ENCODE results near the gene ALDH3B2.
"Not testable (repeated sequence)": the region's sequence is repeated elsewhere in the genome, so short reads cannot be mapped to it uniquely, and the experiment has no call there.

The ALDH3B2 gene

DNA sequence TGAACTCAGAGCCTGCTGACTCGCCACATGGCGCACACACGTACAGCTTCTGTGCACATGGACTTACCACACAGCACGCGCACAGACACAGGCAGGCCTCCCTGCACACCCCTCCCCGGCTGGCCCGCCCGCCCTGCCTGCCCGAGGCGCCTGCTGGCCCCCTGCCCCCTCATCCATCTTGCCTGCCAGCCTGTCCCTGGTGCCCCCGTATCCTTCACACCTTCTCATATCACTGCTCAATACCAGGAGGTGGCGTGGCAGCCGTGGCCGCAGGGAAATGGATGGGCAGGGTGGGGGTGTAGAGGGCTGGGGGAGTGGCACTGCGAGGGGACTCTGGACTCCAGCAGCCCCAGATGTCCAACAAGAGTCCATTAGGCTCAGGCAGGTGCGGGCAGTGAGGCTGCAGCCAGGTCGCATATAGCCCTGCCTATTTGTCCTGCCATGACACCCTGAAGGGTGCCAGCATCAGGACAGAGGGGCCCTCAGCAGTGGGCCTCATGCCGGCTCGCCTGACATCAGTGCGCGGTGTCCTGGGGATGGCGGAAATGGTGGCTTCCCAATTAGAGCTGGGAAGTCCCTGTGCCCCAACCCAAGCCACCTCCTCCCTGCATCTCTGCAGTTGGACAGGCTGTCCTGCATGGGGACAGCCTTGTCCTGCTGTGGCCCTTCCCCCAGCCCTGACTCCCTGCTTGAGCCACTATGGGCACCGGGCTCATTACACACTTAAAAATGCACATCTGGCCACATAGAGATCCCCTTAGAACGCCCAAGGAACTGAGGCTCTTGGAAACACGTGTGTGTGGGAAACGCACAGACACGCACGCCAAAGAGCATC, 32.9 kb downstream of the ALDH3B2 start:
- no peak for DNase-seq

DNA sequence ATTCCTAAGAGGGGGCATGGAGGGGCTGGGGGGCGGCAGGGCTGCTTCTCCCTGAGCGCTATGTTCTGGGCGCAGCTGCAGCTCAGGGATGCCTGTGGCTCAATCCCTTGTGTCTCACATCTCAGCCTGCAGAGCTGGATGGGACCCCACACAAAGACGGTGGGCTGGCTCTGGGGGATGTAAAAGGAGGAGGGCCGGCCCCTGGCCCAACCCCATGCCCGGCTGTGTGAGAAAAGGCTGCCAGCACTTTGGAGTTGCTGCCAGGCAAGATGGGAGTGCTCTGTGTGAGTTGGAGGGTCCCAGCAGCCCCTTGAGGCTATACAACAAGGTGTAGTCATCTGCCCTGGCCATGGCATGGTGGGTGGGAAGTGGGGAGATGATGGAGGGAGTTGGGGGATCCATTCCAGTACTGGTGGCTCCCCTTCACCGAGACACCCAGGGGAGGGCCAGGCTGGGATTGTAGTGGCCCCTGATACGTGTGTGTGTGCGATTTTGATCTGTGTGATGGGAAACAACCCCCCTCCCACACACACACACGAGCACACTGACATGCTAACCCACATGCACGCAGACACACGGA, 33.6 kb downstream of the ALDH3B2 start:
- DNase-seq: no peak

GRCh38 chr11:67640021-67640757, 34.2 kb downstream of the ALDH3B2 start:
- DNase-seq: no peak

DNA sequence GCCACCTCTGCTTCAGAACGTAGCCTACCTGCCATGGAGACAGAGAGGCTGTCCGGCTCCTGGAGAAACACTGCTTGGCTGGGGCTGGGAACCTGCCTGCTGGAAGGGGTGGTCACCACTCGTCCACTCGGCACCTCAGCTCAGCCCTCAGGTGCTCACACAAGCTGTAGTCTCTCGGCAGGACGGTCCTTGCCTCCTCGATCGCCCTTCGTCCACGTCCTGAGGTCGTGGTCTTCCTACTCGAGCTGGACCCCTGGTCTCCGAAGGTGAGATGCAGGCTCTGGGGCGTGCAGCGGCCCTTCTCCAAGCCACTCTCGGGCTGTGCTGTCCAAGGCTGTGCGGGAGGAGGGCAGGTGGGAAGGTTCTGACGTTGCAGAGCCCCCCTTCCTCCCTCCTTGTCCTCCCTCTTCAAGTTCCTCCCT, 35.0 kb downstream of the ALDH3B2 start, which contains the start of gene TBX10:
TBX10 (minus strand) TSS at position 326 of the 422 bp plus-strand sequence; CDS start at position 35, 291 bp downstream.
- DNase-seq: no peak

- DNase-seq: no peak
Measured at GRCh38 chr11:67638535-67639437, 35.6 kb downstream of the ALDH3B2 start.

DNA sequence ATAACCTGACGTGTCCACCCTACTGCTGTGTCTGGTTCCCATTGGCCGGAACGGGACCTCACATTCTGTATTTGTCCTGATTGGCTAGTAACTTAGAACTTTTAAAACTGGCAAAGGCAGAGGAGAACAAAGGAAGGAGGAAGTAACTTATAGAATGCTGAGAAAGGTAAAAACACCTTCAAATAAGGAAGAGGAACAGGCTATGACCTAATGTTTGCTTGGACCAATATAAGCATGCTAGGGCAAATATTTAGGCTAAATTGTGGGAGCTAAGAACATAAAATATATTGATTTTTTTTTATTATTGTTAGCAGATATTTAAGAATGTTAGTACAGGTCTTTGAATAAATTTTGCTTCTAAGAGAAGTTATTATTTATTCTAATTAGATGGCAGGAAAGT, 37.0 kb downstream of the ALDH3B2 start:
- not testable (repeated sequence) for DNase-seq

DNA sequence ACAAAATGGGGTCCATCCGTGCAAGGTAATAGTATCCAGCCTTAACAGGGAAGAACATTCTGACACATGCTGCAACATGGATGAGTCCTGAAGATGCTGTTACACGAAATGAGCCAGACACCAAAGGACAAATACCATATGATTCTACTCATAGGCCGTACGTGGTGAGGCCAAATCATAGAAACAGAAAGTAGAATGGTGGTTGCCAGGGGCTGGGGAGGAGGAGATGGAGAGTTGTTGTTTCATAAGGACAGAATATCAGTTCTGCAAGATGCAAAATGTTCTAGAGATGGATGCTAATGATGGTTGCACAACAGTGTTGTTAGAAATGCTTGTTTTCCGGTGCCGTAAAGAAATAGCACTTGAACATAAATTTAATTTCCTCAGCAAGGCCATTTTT, 37.5 kb downstream of the ALDH3B2 start:
- no peak for DNase-seq

GRCh38 chr11:67635231-67635521, 39.2 kb downstream of the ALDH3B2 start:
- DNase-seq: no peak

DNA sequence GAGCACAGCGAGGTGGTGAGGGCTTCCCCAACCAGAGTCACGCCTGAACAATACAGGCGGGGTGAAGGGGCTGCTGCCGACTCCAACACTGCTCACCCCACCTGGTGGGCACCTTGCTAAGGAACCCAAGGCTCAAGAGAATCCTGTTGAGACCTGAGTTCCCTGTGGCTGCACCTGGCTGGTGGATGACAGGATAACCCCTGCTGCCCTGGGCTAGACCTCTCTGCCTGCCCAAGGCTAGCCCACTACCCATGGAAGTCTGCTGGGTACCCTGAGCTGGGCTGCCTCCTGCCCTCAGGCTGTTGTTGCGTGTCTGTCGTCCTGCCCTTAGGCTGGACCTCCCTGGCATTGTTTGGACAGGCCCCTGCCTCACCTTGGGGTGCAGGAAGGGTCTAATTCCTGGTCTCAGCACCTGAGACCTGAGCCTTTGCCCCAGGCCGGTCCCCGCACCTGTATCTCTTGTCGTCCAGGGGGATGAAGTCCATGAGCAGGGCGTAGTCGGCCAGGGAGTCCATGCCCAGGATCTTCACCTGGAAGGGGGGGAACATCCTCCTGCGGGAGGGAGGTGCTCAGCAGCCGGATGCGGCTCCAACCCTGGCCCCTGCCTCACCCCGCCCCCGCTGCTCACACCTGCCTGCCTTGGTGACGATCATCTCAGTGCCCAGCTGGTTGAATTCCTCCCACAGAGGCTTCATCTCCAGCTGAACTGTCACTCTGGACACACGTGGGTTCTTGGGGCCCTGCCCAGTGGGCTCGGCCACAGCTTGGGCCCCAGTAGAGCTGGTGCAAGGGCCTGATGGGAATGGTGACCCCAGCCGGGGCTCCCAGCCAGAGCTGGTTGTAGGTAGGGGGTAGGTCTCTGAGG, 39.8 kb downstream of the ALDH3B2 start:
- no peak for DNase-seq

- no peak for DNase-seq
Measured at GRCh38 chr11:67633758-67634365, 40.6 kb downstream of the ALDH3B2 start.

GRCh38 chr11:67632982-67633755, 41.3 kb downstream of the ALDH3B2 start:
- DNase-seq: no peak

DNA sequence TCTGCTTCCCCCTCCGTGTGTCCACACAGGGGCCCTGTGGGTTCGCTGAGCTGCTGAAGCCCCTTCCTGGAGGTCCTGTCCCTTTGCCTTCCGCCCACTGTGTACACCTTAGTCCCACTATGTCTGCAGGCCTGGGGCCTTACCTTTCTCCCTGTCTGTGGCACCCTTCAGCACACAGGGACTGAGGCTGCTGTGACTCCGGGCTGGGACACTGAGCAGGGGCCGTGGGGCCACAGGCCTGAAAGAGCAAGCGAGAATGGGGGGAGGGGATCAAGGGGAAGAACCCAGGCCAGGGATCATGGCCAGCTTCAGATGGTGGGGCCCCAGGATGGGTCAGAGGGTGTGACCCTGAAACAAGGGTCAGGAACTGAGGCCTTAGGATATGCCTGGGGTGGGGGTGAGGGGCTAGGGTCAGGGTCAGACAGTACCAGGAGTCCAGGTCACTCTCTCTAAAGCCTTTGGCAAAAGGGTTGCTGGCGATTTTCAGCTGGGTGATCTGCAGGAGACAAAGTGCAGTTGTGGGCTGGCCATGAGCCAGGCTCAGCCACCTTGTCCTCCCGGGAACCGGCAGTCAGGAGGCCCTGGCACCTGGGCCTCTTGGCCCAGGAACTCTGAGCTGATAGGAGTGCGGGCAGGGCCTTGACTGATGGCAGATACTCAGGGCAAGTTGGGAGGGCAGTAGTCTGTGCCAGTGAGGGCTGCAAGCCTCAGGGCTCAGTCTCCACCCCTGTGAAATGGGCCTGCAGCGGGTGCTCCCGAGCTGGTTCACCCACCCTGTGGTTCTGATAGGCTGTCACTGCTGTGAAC, 42.0 kb downstream of the ALDH3B2 start:
- DNase-seq: no peak

- no peak for DNase-seq
Measured at GRCh38 chr11:67631853-67632174, 42.6 kb downstream of the ALDH3B2 start.

- no peak for DNase-seq
Measured at GRCh38 chr11:67631411-67631810, 43.0 kb downstream of the ALDH3B2 start.

GRCh38 chr11:67630943-67631331, 43.5 kb downstream of the ALDH3B2 start:
- no peak for DNase-seq

DNA sequence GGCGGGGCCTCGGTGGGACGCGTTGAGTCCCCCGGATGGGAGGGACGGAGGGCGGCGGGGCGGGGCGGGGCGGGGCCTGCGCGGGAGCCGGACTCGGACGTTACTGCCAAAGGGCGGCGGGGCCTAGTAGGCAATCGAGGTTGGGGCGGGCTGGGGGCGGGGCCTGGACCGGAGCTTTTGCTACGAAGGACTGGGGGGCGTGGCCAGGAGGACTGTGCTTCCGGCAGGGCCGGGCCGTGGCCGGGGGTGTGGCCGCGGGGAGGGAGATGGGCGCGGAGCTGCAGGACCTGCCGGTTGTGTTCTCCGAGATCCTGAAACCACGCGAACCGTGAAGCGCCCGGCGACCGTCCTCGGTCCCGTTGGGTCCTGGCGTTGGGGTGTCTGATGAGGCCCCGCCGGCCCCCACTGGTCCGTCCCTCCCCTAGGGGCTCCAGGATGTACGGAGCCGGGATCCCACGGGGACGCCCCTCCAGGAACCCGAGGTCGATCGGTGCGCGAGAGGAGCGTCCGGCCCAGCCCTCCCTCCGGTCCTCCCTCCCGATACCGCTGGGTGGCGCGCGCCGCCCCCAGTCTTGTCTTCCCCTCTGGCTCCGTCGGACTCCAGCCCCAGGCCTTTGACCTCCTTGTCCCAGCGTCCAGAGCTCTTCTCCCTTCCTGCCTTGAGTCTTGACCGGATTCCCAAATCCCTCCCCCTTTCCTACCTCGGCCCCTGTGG, 44.0 kb downstream of the ALDH3B2 start:
- peak; percentile 69 for DNase-seq

GRCh38 chr11:67629386-67630227, 44.8 kb downstream of the ALDH3B2 start, which contains the start of gene NUDT8:
TSS of gene NUDT8 (minus strand) at chr11:67629937. CDS start at chr11:67629911, 26 bp downstream.
- peak; percentile 40 for DNase-seq
